ENCODE measurements around the gene ARMC7. TPM values are rescaled to one million over a fixed set of nuclear protein-coding genes. Genes with fewer than 3 reads are reported as not detected.

Gene ARMC7
- total RNA-seq, 2 donors from 2014 or later = 8.9 to 9.3 TPM

GRCh38 chr17:75084039-75084660 is 25.6 kb upstream of the ARMC7 start:
- H3K27me3 Mint-ChIP-seq = no peaks in the 10 kb centered on the region
- peak overlapping the region; percentile 16 for H3K27ac Mint-ChIP-seq
- no peak for ATAC-seq
- no peaks in the 10 kb centered on the region for H3K9me3 ChIP-seq (ENCODE audit: control insufficient read depth, low read length, poor library complexity, severe bottlenecking)
- H3K36me3 Mint-ChIP-seq (ENCODE audit: low read depth) = no peaks in the 10 kb centered on the region
- peaks cover 29% of the 10 kb centered on the region for H3K4me1 Mint-ChIP-seq
- H3K4me3 Mint-ChIP-seq = peak overlapping the region; percentile 19
- DNase-seq = no peak

- Mint-ChIP-seq H3K4me3 (peak overlapping the region; percentile 89), H3K27ac (peak overlapping the region; percentile 71), H3K27me3 (no peaks in the 10 kb centered on the region), H3K4me1 (peaks cover 48% of the 10 kb centered on the region), H3K36me3 (ENCODE audit: low read depth) (no peaks in the 10 kb centered on the region)
- no peak for ATAC-seq
- no peaks in the 10 kb centered on the region for H3K9me3 ChIP-seq (ENCODE audit: control insufficient read depth, low read length, poor library complexity, severe bottlenecking)
- DNase-seq = no peak
Observed at GRCh38 chr17:75086496-75087181, 23.1 kb upstream of the ARMC7 start.

GRCh38 chr17:75087182-75087557 is 22.6 kb upstream of the ARMC7 start:
- H3K27ac Mint-ChIP-seq = peak overlapping the region; percentile 71
- no peaks in the 10 kb centered on the region for H3K9me3 ChIP-seq (ENCODE audit: control insufficient read depth, low read length, poor library complexity, severe bottlenecking)
- H3K27me3 Mint-ChIP-seq = no peaks in the 10 kb centered on the region
- H3K36me3 Mint-ChIP-seq (ENCODE audit: low read depth) = no peaks in the 10 kb centered on the region
- DNase-seq (no peak), ATAC-seq (peak; percentile 7)
- peaks cover 51% of the 10 kb centered on the region for H3K4me1 Mint-ChIP-seq
- peak overlapping the region; percentile 89 for H3K4me3 Mint-ChIP-seq

GRCh38 chr17:75087558-75088453 is 22.0 kb upstream of the ARMC7 start, which contains the start of gene SLC16A5:
Gene SLC16A5, plus strand, starts transcription at chr17:75087954. Its CDS starts 5,683 bp downstream, at chr17:75093637.
- DNase-seq = peak in 2 of 3 donors; percentile 27 to 29
- H3K27me3 Mint-ChIP-seq = no peaks in the 10 kb centered on the region
- H3K4me1 Mint-ChIP-seq = peaks cover 54% of the 10 kb centered on the region
- H3K27ac Mint-ChIP-seq = peak within 1 kb of the TSS; percentile 71
- H3K36me3 Mint-ChIP-seq (ENCODE audit: low read depth) = peaks cover 2% of the 10 kb centered on the region
- peak within 1 kb of the TSS; percentile 89 for H3K4me3 Mint-ChIP-seq
- ATAC-seq = peak; percentile 74
- H3K9me3 ChIP-seq (ENCODE audit: control insufficient read depth, low read length, poor library complexity, severe bottlenecking) = no peaks in the 10 kb centered on the region

- peak; percentile 12 for ATAC-seq
- H3K27me3 Mint-ChIP-seq = no peaks in the 10 kb centered on the region
- H3K4me3 Mint-ChIP-seq = peak overlapping the region; percentile 89
- peak overlapping the region; percentile 90 for H3K27ac Mint-ChIP-seq
- peaks cover 2% of the 10 kb centered on the region for H3K36me3 Mint-ChIP-seq (ENCODE audit: low read depth)
- no peak for DNase-seq
- peaks cover 54% of the 10 kb centered on the region for H3K4me1 Mint-ChIP-seq
- H3K9me3 ChIP-seq (ENCODE audit: control insufficient read depth, low read length, poor library complexity, severe bottlenecking) = no peaks in the 10 kb centered on the region
Observed at GRCh38 chr17:75088465-75089417, 21.0 kb upstream of the ARMC7 start.

GRCh38 chr17:75090871-75091854 is 18.6 kb upstream of the ARMC7 start:
- H3K9me3 ChIP-seq (ENCODE audit: control insufficient read depth, low read length, poor library complexity, severe bottlenecking) = no peaks in the 10 kb centered on the region
- ATAC-seq (no peak), DNase-seq (no peak)
- Mint-ChIP-seq H3K36me3 (ENCODE audit: low read depth) (peaks cover 2% of the 10 kb centered on the region), H3K27me3 (no peaks in the 10 kb centered on the region), H3K27ac (peak overlapping the region; percentile 77), H3K4me3 (peak overlapping the region; percentile 58), H3K4me1 (peaks cover 48% of the 10 kb centered on the region)

- Mint-ChIP-seq H3K36me3 (ENCODE audit: low read depth) (peaks cover 2% of the 10 kb centered on the region), H3K4me3 (no peak overlapping the region), H3K27ac (peak overlapping the region; percentile 77), H3K4me1 (peaks cover 43% of the 10 kb centered on the region), H3K27me3 (no peaks in the 10 kb centered on the region)
- ATAC-seq (no peak), DNase-seq (no peak)
- H3K9me3 ChIP-seq (ENCODE audit: control insufficient read depth, low read length, poor library complexity, severe bottlenecking) = no peaks in the 10 kb centered on the region
Observed at GRCh38 chr17:75091855-75092327, 17.9 kb upstream of the ARMC7 start.

- ATAC-seq (no peak), DNase-seq (no peak)
- H3K27ac Mint-ChIP-seq = no peak overlapping the region
- H3K9me3 ChIP-seq (ENCODE audit: control insufficient read depth, low read length, poor library complexity, severe bottlenecking) = no peaks in the 10 kb centered on the region
- H3K4me3 Mint-ChIP-seq = no peak overlapping the region
- peaks cover 5% of the 10 kb centered on the region for H3K36me3 Mint-ChIP-seq (ENCODE audit: low read depth)
- H3K4me1 Mint-ChIP-seq = peaks cover 35% of the 10 kb centered on the region
- H3K27me3 Mint-ChIP-seq = no peaks in the 10 kb centered on the region
Observed at GRCh38 chr17:75093548-75094158, 16.1 kb upstream of the ARMC7 start.

- Mint-ChIP-seq H3K27me3 (no peaks in the 10 kb centered on the region), H3K27ac (no peak overlapping the region), H3K36me3 (ENCODE audit: low read depth) (peaks cover 5% of the 10 kb centered on the region), H3K4me1 (peaks cover 25% of the 10 kb centered on the region), H3K4me3 (no peak overlapping the region)
- no peaks in the 10 kb centered on the region for H3K9me3 ChIP-seq (ENCODE audit: control insufficient read depth, low read length, poor library complexity, severe bottlenecking)
- DNase-seq (no peak), ATAC-seq (no peak)
Observed at GRCh38 chr17:75094871-75095399, 14.8 kb upstream of the ARMC7 start.

GRCh38 chr17:75096082-75096625 is 13.6 kb upstream of the ARMC7 start:
- Mint-ChIP-seq H3K36me3 (ENCODE audit: low read depth) (peaks cover 5% of the 10 kb centered on the region), H3K27ac (peak overlapping the region; percentile 83), H3K4me3 (no peak overlapping the region), H3K27me3 (no peaks in the 10 kb centered on the region), H3K4me1 (peaks cover 16% of the 10 kb centered on the region)
- no peaks in the 10 kb centered on the region for H3K9me3 ChIP-seq (ENCODE audit: control insufficient read depth, low read length, poor library complexity, severe bottlenecking)
- DNase-seq (no peak), ATAC-seq (peak; percentile 40)

GRCh38 chr17:75097865-75098264 is 11.9 kb upstream of the ARMC7 start:
- Mint-ChIP-seq H3K4me1 (no peaks in the 10 kb centered on the region), H3K27me3 (no peaks in the 10 kb centered on the region), H3K36me3 (ENCODE audit: low read depth) (peaks cover 3% of the 10 kb centered on the region), H3K4me3 (no peak overlapping the region), H3K27ac (peak overlapping the region; percentile 47)
- ATAC-seq = no peak
- H3K9me3 ChIP-seq (ENCODE audit: control insufficient read depth, low read length, poor library complexity, severe bottlenecking) = no peaks in the 10 kb centered on the region
- DNase-seq = no peak

Data from T-helper 17 cell (primary cell).